GM12892 (cell line): ENCODE measurements around the gene EEF2K.

Experiments used
- POLR2AphosphoS5 ChIP-seq: IDR thresholded peaks from 2 replicates; pipeline ENCODE4 v1.6.1; 2011; ENCODE audit warnings: low read depth, low read length, control low read depth
- TAF1 ChIP-seq: IDR thresholded peaks from 2 replicates; pipeline ENCODE4 v1.6.1; 2011; ENCODE audit warnings: low read depth, mild to moderate bottlenecking, control low read depth, low read length, borderline replicate concordance

DNA sequence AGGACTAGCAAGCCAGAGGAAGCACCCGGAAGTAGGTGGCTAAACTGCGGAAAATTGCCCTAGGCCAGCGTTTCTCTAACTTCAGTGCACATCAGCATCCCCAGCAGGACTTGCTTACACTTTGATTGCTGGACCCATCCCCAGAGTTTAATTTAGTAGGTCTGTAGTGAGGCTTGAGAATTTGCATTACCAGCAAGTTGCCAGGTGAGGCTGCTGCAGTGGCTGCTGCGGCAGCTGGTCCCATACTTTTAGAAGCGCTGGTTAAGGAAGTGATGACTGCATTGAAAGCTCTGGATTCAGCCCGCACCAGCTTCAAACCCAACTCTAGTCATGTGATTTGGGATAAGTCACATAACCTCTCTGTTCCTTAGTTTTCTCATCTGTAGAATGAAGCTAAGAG lies 4.2 kb downstream of the EEF2K start:
- no peak for TF ChIP-seq POLR2AphosphoS5
- no peak for TF ChIP-seq TAF1
